Vagina (tissue), 2 donors: ENCODE measurements around the gene ARL5A. TPM values are rescaled to one million over a fixed set of nuclear protein-coding genes. Genes with fewer than 3 reads are reported as not detected.
"Not testable (repeated sequence)": the region's sequence is repeated elsewhere in the genome, so short reads cannot be mapped to it uniquely, and the experiment has no call there.

ENCODE experiments used
- DNase-seq, 2 donors: peaks; one replicate each; pipeline ENCODE4 v3.0.0-alpha.2; 2017; ENCODE audit errors: extremely low spot score in 2 of 2
- H3K27ac ChIP-seq: fragments of 200-600 bp; sonication (generic); one replicate; pipeline ENCODE4 v1.5.1; 2019
- H3K27me3 ChIP-seq: fragments of 200-600 bp; sonication (generic); one replicate; pipeline ENCODE4 v1.5.1; 2019
- H3K36me3 ChIP-seq, 2 donors: fragments of 200-600 bp; sonication (generic); one replicate each; pipeline ENCODE4 v1.5.1; 2017 to 2019
- H3K4me1 ChIP-seq: fragments of 200-600 bp; sonication (generic); one replicate; pipeline ENCODE4 v1.5.1; 2019
- H3K4me3 ChIP-seq, 2 donors: fragments of 200-600 bp; sonication (generic); 1 replicate in 1 of 2; 2 replicates in 1 of 2; pipeline ENCODE4 v1.5.1; 2016 to 2019
- H3K9me3 ChIP-seq: fragments of 200-600 bp; sonication (generic); one replicate; pipeline ENCODE4 v1.5.1; 2019
- CTCF ChIP-seq, 3 experiments: fragments of 450-650 bp in 2 of 3; fragments of 200-600 bp in 1 of 3; sonication (generic) in 1 of 3; IDR thresholded peaks; one replicate each; pipeline ENCODE4 v1.5.1; 2017 to 2019; ENCODE audit warnings: antibody characterized with exemption in 3 of 3, mild to moderate bottlenecking in 2 of 3, moderate library complexity in 2 of 3
- POLR2A ChIP-seq, 2 donors: fragments of 450-650 bp; IDR thresholded peaks; one replicate each; pipeline ENCODE4 v1.6.1; 2017; ENCODE audit warnings: antibody characterized with exemption in 2 of 2, mild to moderate bottlenecking in 2 of 2, moderate library complexity in 2 of 2
- POLR2AphosphoS5 ChIP-seq, 2 donors: sonication (generic); formaldehyde crosslinking; IDR thresholded peaks; one replicate each; pipeline ENCODE4 v1.9.0; 2017; ENCODE audit warnings: antibody characterized with exemption in 2 of 2, mild to moderate bottlenecking in 2 of 2, low read depth in 1 of 2; ENCODE audit not compliant: insufficient read depth in 1 of 2
- intact Hi-C: fragments of 100-400 bp; cut with DNase I; formaldehyde crosslinking; loops from one replicate; pipeline ENCODE4 v1.15.1; 2023
- total RNA-seq: library from RNA; depleted of rRNA; stranded (reverse); fragments of >200 nt; gene quantifications from one replicate; pipeline ENCODE4 v1.2.3, GENCODE V29; 2016

The ARL5A gene
- 32.9 TPM for total RNA-seq

GRCh38 chr2:151828143-151828889 is at the start of gene ARL5A:
TSS of gene ARL5A (minus strand) at chr2:151828421. CDS start at chr2:151828176, 245 bp downstream.
- peak in 1 of 2 donors; percentile 97 for DNase-seq
- Histone ChIP-seq H3K36me3 (no peaks in the 10 kb centered on the region), H3K4me3 (peak within 1 kb of the TSS; percentile 64 to 95), H3K27me3 (no peaks in the 10 kb centered on the region), H3K9me3 (no peaks in the 10 kb centered on the region), H3K4me1 (peaks cover 44% of the 10 kb centered on the region), H3K27ac (peak within 1 kb of the TSS; percentile 85)
- TF ChIP-seq POLR2A (IDR thresholded peaks at IDR 0.05) (peak in 1 of 2 donors; percentile 75), CTCF (IDR thresholded peaks at IDR 0.05) (peak in 1 of 3 experiments; percentile 2), POLR2AphosphoS5 (IDR thresholded peaks at IDR 0.05; ENCODE audit: insufficient read depth in 1 of 2, low read depth in 1 of 2) (peak; percentile 81 to 87)
- intact Hi-C loops, result no loop called here

- DNase-seq, intact Hi-C loops, H3K9me3 ChIP-seq, H3K27me3 ChIP-seq, H3K27ac ChIP-seq, H3K4me3 ChIP-seq, H3K36me3 ChIP-seq: not testable (repeated sequence)
- peaks cover 10% of the 10 kb centered on the region for H3K4me1 ChIP-seq
These were observed 47.4 kb upstream of the ARL5A start for GRCh38 chr2:151875631-151876030.

GRCh38 chr2:151872463-151872862 is 44.2 kb upstream of the ARL5A start:
- no peaks in the 10 kb centered on the region for H3K9me3 ChIP-seq
- intact Hi-C loops, result no loop called here

GRCh38 chr2:151869291-151869690 is 41.1 kb upstream of the ARL5A start:
- H3K27me3 ChIP-seq, result no peaks in the 10 kb centered on the region
- intact Hi-C loops, result no loop called here
- no peaks in the 10 kb centered on the region for H3K4me1 ChIP-seq
- no peak for DNase-seq
- no peaks in the 10 kb centered on the region for H3K9me3 ChIP-seq
- no peak overlapping the region for H3K27ac ChIP-seq
- H3K36me3 ChIP-seq, result no peaks in the 10 kb centered on the region
- H3K4me3 ChIP-seq, result no peak overlapping the region
- TF ChIP-seq POLR2AphosphoS5 (IDR thresholded peaks at IDR 0.05; ENCODE audit: insufficient read depth in 1 of 2, low read depth in 1 of 2) (no peak), CTCF (IDR thresholded peaks at IDR 0.05) (no peak), POLR2A (IDR thresholded peaks at IDR 0.05) (no peak)

More at GRCh38 chr2:151872463-151872862, 44.2 kb upstream of the ARL5A start:
- no peak for DNase-seq
- Histone ChIP-seq H3K36me3 (no peaks in the 10 kb centered on the region), H3K4me1 (no peaks in the 10 kb centered on the region), H3K27me3 (no peaks in the 10 kb centered on the region), H3K27ac (no peak overlapping the region), H3K4me3 (no peak overlapping the region)
- no peak for TF ChIP-seq CTCF (IDR thresholded peaks at IDR 0.05)
- TF ChIP-seq POLR2AphosphoS5 (IDR thresholded peaks at IDR 0.05; ENCODE audit: insufficient read depth in 1 of 2, low read depth in 1 of 2), result no peak
- TF ChIP-seq POLR2A (IDR thresholded peaks at IDR 0.05), result no peak

- intact Hi-C loops, result no loop called here
- Histone ChIP-seq H3K27ac (no peak overlapping the region), H3K27me3 (no peaks in the 10 kb centered on the region), H3K36me3 (no peaks in the 10 kb centered on the region), H3K9me3 (no peaks in the 10 kb centered on the region), H3K4me1 (no peaks in the 10 kb centered on the region), H3K4me3 (no peak overlapping the region)
- TF ChIP-seq CTCF (IDR thresholded peaks at IDR 0.05) (no peak), POLR2A (IDR thresholded peaks at IDR 0.05) (no peak), POLR2AphosphoS5 (IDR thresholded peaks at IDR 0.05; ENCODE audit: insufficient read depth in 1 of 2, low read depth in 1 of 2) (no peak)
- no peak for DNase-seq
These were observed 34.5 kb upstream of the ARL5A start for GRCh38 chr2:151862700-151863099.
